DOHH2 (cell line): Measurements from ENCODE around the gene ANKRD66.
"Not testable (repeated sequence)": the region's sequence is repeated elsewhere in the genome, so short reads cannot be mapped to it uniquely, and the experiment has no call there.

ENCODE experiments used
- H3F3A ChIP-seq: fragments of 200-600 bp; sonication (generic), shearing (Covaris generic); 2 replicates; pipeline ENCODE4 v1.6.0; 2016; ENCODE audit warnings: antibody characterized with exemption, mild to moderate bottlenecking; ENCODE audit not compliant: control insufficient read depth, insufficient read depth
- H3K27ac ChIP-seq: fragments of 200-600 bp; sonication (generic); 2 replicates; pipeline ENCODE4 v1.5.1; 2014; ENCODE audit warnings: low read depth, mild to moderate bottlenecking, low read length, moderate library complexity
- H3K27me3 ChIP-seq: fragments of 200-600 bp; sonication (generic); 2 replicates; pipeline ENCODE4 v1.6.1; 2014; ENCODE audit warnings: mild to moderate bottlenecking, low read length, mixed read lengths; ENCODE audit not compliant: control insufficient read depth
- H3K36me3 ChIP-seq: fragments of 200-600 bp; sonication (generic); 2 replicates; pipeline ENCODE4 v1.6.1; 2014; ENCODE audit warnings: mild to moderate bottlenecking, low read length, moderate library complexity, mixed read lengths; ENCODE audit not compliant: control insufficient read depth
- H3K4me1 ChIP-seq: fragments of 200-600 bp; sonication (generic); 2 replicates; pipeline ENCODE4 v1.6.1; 2014; ENCODE audit warnings: mild to moderate bottlenecking, low read length, mixed read lengths; ENCODE audit not compliant: control insufficient read depth
- H3K4me2 ChIP-seq: fragments of 200-600 bp; sonication (generic); 2 replicates; pipeline ENCODE4 v1.6.0; 2014; ENCODE audit warnings: mild to moderate bottlenecking, low read length, moderate library complexity
- H3K4me3 ChIP-seq: fragments of 200-600 bp; sonication (generic); 2 replicates; pipeline ENCODE4 v1.5.1; 2014; ENCODE audit warnings: mild to moderate bottlenecking, low read length, mixed read lengths
- H3K79me2 ChIP-seq: fragments of 200-600 bp; sonication (generic); 2 replicates; pipeline ENCODE4 v1.6.1; 2014; ENCODE audit warnings: mild to moderate bottlenecking, low read length, mixed read lengths; ENCODE audit not compliant: control insufficient read depth
- H3K9me2 ChIP-seq: fragments of 200-600 bp; sonication (generic); replicated peaks from 2 replicates; pipeline ENCODE4 v1.6.1; 2014; ENCODE audit warnings: mild to moderate bottlenecking, low read length, mixed read lengths; ENCODE audit not compliant: control insufficient read depth
- H3K9me3 ChIP-seq: fragments of 200-600 bp; sonication (generic); 2 replicates; pipeline ENCODE4 v1.6.1; 2014; ENCODE audit warnings: antibody characterized with exemption, low read length, mixed read lengths; ENCODE audit not compliant: control insufficient read depth, insufficient read depth
- H4K20me1 ChIP-seq: fragments of 200-600 bp; sonication (generic); 2 replicates; pipeline ENCODE4 v1.6.0; 2014; ENCODE audit warnings: low read depth, mild to moderate bottlenecking, antibody characterized with exemption, low read length, moderate library complexity; ENCODE audit not compliant: control insufficient read depth, insufficient read depth
- EZH2phosphoT487 ChIP-seq: fragments of 200-600 bp; sonication (generic); IDR thresholded peaks from 2 replicates; pipeline ENCODE4 v1.6.1; 2017; ENCODE audit warnings: borderline replicate concordance, mild to moderate bottlenecking, antibody characterized with exemption, low read length, moderate library complexity, mixed read lengths
- TF ChIP-seq, protein P1 (sequence below): fragments of 200-600 bp; sonication (generic); IDR thresholded peaks from one replicate; pipeline ENCODE4 v1.5.1; 2014; ENCODE audit warnings: antibody characterized with exemption, mild to moderate bottlenecking, low read depth, low read length; ENCODE audit not compliant: poor library complexity, severe bottlenecking

Gene ANKRD66

GRCh38 chr6:46760925-46761324, 14.2 kb downstream of the ANKRD66 start:
- Histone ChIP-seq H3K36me3 (no peaks in the 10 kb centered on the region), H3K4me3 (no peak overlapping the region), H3K27ac (no peak overlapping the region), H3K27me3 (peaks cover 4% of the 10 kb centered on the region), H3K4me2 (no peak overlapping the region), H3K79me2 (no peaks in the 10 kb centered on the region), H3K9me2 (no peaks in the 10 kb centered on the region), H3K9me3 (no peaks in the 10 kb centered on the region), H3F3A (no peaks in the 10 kb centered on the region), H4K20me1 (no peaks in the 10 kb centered on the region), H3K4me1 (peaks cover 2% of the 10 kb centered on the region; the same call in 1 of the 2 replicates)
- TF ChIP-seq, protein P1, sequence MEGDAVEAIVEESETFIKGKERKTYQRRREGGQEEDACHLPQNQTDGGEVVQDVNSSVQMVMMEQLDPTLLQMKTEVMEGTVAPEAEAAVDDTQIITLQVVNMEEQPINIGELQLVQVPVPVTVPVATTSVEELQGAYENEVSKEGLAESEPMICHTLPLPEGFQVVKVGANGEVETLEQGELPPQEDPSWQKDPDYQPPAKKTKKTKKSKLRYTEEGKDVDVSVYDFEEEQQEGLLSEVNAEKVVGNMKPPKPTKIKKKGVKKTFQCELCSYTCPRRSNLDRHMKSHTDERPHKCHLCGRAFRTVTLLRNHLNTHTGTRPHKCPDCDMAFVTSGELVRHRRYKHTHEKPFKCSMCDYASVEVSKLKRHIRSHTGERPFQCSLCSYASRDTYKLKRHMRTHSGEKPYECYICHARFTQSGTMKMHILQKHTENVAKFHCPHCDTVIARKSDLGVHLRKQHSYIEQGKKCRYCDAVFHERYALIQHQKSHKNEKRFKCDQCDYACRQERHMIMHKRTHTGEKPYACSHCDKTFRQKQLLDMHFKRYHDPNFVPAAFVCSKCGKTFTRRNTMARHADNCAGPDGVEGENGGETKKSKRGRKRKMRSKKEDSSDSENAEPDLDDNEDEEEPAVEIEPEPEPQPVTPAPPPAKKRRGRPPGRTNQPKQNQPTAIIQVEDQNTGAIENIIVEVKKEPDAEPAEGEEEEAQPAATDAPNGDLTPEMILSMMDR = no peak
- no peak for TF ChIP-seq EZH2phosphoT487

DNA sequence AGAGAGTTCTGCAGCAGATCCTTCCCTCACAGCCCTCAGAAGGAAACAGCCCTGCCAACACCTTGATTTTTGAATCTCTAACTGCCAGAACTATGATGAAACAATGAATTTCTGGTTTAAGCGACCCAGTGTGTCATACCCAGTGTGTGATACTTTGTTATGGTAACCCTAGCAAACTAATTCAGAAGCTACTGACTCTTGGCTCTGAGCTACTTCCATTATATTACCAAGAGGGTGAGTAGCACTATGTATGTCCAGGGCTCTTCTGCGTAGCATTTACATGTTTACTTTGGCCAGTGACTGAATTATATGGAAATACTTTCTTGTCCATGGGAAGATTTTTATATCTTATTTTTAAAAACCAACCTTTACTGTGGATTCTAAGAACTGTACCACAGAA, 16.7 kb downstream of the ANKRD66 start:
- Histone ChIP-seq H3K4me2 (no peak overlapping the region), H3F3A (no peaks in the 10 kb centered on the region), H3K79me2 (no peaks in the 10 kb centered on the region), H3K27ac (no peak overlapping the region), H3K27me3 (no peaks in the 10 kb centered on the region), H3K9me3 (0 out of 2 replicates have a peak, but pooled peaks cover 4% of the 10 kb centered on the region), H3K9me2 (no peaks in the 10 kb centered on the region), H3K36me3 (no peaks in the 10 kb centered on the region), H4K20me1 (no peaks in the 10 kb centered on the region), H3K4me1 (no peaks in the 10 kb centered on the region), H3K4me3 (no peak overlapping the region)
- TF ChIP-seq, protein P1 = no peak
- no peak for TF ChIP-seq EZH2phosphoT487

DNA sequence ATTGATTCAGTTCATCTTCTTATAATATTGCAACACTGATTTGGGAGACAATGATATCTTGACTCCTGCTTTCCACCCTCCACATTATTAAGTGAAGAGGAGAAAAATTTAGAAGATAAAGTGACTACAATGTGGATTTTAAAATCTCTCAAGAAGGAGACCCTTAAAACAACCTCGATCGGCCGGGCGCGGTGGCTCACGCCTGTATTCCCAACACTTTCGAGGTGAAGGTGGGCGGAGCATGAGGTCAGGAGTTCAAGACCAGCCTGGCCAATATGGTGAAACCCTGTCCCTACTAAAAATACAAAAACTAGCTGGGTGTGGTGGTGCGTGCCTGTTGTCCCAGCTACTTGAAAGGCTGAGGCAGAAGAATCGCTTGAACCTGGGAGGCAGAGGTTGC, 17.5 kb downstream of the ANKRD66 start:
- H3K4me1 ChIP-seq, H3F3A ChIP-seq, H3K27me3 ChIP-seq, H3K4me3 ChIP-seq, H3K79me2 ChIP-seq, H4K20me1 ChIP-seq, H3K4me2 ChIP-seq, H3K36me3 ChIP-seq, H3K9me3 ChIP-seq, H3K27ac ChIP-seq, H3K9me2 ChIP-seq: not testable (repeated sequence)

GRCh38 chr6:46764961-46765360, 18.2 kb downstream of the ANKRD66 start:
- TF ChIP-seq, protein P1 = no peak
- TF ChIP-seq EZH2phosphoT487 = no peak
- H3K27me3 ChIP-seq = no peaks in the 10 kb centered on the region

More at GRCh38 chr6:46764961-46765360, 18.2 kb downstream of the ANKRD66 start:
- Histone ChIP-seq H3K36me3 (no peaks in the 10 kb centered on the region), H3K4me3 (no peak overlapping the region), H3K9me2 (no peaks in the 10 kb centered on the region), H3F3A (no peaks in the 10 kb centered on the region), H3K4me1 (no peaks in the 10 kb centered on the region), H3K79me2 (no peaks in the 10 kb centered on the region), H4K20me1 (no peaks in the 10 kb centered on the region), H3K9me3 (0 out of 2 replicates have a peak, but pooled peaks cover 4% of the 10 kb centered on the region), H3K4me2 (no peak overlapping the region), H3K27ac (no peak overlapping the region)
